Activated CD8-positive, alpha-beta T cell treated with anti-CD3 and anti-CD28 coated beads, Interleukin-2, amount 10 ng/mL, durations not matched to agents 7 days and 5 days (primary cell): ENCODE measurements around the gene MSLN. TPM values are rescaled to one million over a fixed set of nuclear protein-coding genes. Genes with fewer than 3 reads are reported as not detected.

Source experiments
- ATAC-seq: fragments of 150-1000 bp; cut with Tn5 transposase; one replicate; pipeline ENCODE4 v1.10.0; 2021; ENCODE audit warnings: moderate library complexity
- CTCF ChIA-PET: fragments of 350-600 bp; sonication (Branson Sonifier 250); formaldehyde crosslinking; loops from one replicate; lab custom pipeline; 2021; ENCODE audit warnings: antibody characterized with exemption; lab: Charles Lee
- POLR2A ChIA-PET: fragments of 350-600 bp; sonication (Branson Sonifier 250); formaldehyde crosslinking; loops from one replicate; lab custom pipeline; 2021; ENCODE audit warnings: antibody characterized with exemption; lab: Charles Lee
- DNase-seq: peaks from one replicate; pipeline ENCODE4 v3.0.0-alpha.2; 2020
- H3K27ac Mint-ChIP-seq: one replicate; pipeline ENCODE4 v1.8.0; 2021; ENCODE audit warnings: mild to moderate bottlenecking, mixed read lengths
- H3K27me3 Mint-ChIP-seq: one replicate; pipeline ENCODE4 v1.8.0; 2021; ENCODE audit warnings: low read depth, mixed read lengths
- H3K36me3 Mint-ChIP-seq: one replicate; pipeline ENCODE4 v1.8.0; 2021; ENCODE audit warnings: low read depth, mixed read lengths
- H3K4me1 Mint-ChIP-seq: one replicate; pipeline ENCODE4 v1.8.0; 2021; ENCODE audit warnings: low read depth, mixed read lengths
- H3K4me3 Mint-ChIP-seq: one replicate; pipeline ENCODE4 v1.8.0; 2021; ENCODE audit warnings: mild to moderate bottlenecking, mixed read lengths
- H3K9me3 Mint-ChIP-seq: one replicate; pipeline ENCODE4 v1.8.0; 2022; ENCODE audit warnings: mixed read lengths; ENCODE audit not compliant: insufficient read depth
- total RNA-seq, 2 experiments: library from RNA; stranded (reverse); gene quantifications; one replicate each; pipeline ENCODE4 v1.2.3, GENCODE V29; 2021

The MSLN gene
- total RNA-seq, 2 experiments from 2014 or later = not detected

GRCh38 chr16:717450-718245 lies 42.9 kb upstream of the MSLN start:
- H3K4me1 Mint-ChIP-seq = peaks cover 30% of the 10 kb centered on the region
- H3K27me3 Mint-ChIP-seq = peaks cover 7% of the 10 kb centered on the region
- no peak for DNase-seq
- POLR2A ChIA-PET = no interaction called here
- H3K27ac Mint-ChIP-seq = no peak overlapping the region
- H3K9me3 Mint-ChIP-seq = no peaks in the 10 kb centered on the region
- no peak overlapping the region for H3K4me3 Mint-ChIP-seq
- CTCF ChIA-PET = interaction anchor here (1.9 kb wide), 1 partner anchor 24 kb away, joined by 9 read pairs; the partner anchor contains the start of gene CIAO3
- no peak for ATAC-seq
- no peaks in the 10 kb centered on the region for H3K36me3 Mint-ChIP-seq

GRCh38 chr16:718389-718788 lies 42.1 kb upstream of the MSLN start:
- Mint-ChIP-seq H3K36me3 (no peaks in the 10 kb centered on the region), H3K4me3 (no peak overlapping the region), H3K4me1 (peaks cover 30% of the 10 kb centered on the region), H3K9me3 (no peaks in the 10 kb centered on the region), H3K27ac (no peak overlapping the region), H3K27me3 (peaks cover 7% of the 10 kb centered on the region)
- ATAC-seq (no peak), DNase-seq (no peak)
- POLR2A ChIA-PET = interaction anchor here (2.3 kb wide), 1 partner anchor 11 kb away, joined by 10 read pairs; no protein-coding TSS in a partner anchor
- CTCF ChIA-PET = no interaction called here

- Mint-ChIP-seq H3K27ac (peak overlapping the region; percentile 48), H3K27me3 (peaks cover 6% of the 10 kb centered on the region), H3K9me3 (no peaks in the 10 kb centered on the region), H3K4me3 (no peak overlapping the region), H3K4me1 (peaks cover 30% of the 10 kb centered on the region), H3K36me3 (no peaks in the 10 kb centered on the region)
- no peak for DNase-seq
- POLR2A ChIA-PET = interaction anchor here (2.3 kb wide), 1 partner anchor 10 kb away, joined by 10 read pairs; no protein-coding TSS in a partner anchor
- ATAC-seq = no peak
- CTCF ChIA-PET = interaction anchor here (1.8 kb wide), 1 partner anchor 13 kb away, joined by 10 read pairs; no protein-coding TSS in a partner anchor
These were observed 41.6 kb upstream of the MSLN start for GRCh38 chr16:718922-719321.

GRCh38 chr16:719815-720446 lies 40.6 kb upstream of the MSLN start:
- H3K4me3 Mint-ChIP-seq = peak overlapping the region; percentile 77
- H3K4me1 Mint-ChIP-seq = peaks cover 25% of the 10 kb centered on the region
- H3K9me3 Mint-ChIP-seq = no peaks in the 10 kb centered on the region
- DNase-seq (no peak), ATAC-seq (peak; percentile 11)
- no peaks in the 10 kb centered on the region for H3K36me3 Mint-ChIP-seq
- ChIA-PET CTCF (interaction anchor here (0.8 to 2.5 kb wide), 10 partner anchors 8 to 36 kb away, joined by 3 to 19 read pairs (median 5); partner anchors contain the start of genes CIAO3 and JMJD8), POLR2A (interaction anchor here (1.4 to 2.3 kb wide), 2 partner anchors 9 to 30 kb away, joined by 6 to 10 read pairs; no protein-coding TSS in a partner anchor)
- H3K27me3 Mint-ChIP-seq = peaks cover 4% of the 10 kb centered on the region
- H3K27ac Mint-ChIP-seq = peak overlapping the region; percentile 77

GRCh38 chr16:720447-720989 lies 40.0 kb upstream of the MSLN start:
- peak; percentile 59 for DNase-seq
- H3K27ac Mint-ChIP-seq = peak overlapping the region; percentile 77
- H3K4me1 Mint-ChIP-seq = peaks cover 25% of the 10 kb centered on the region
- ChIA-PET POLR2A (interaction anchor here (1.1 to 2.3 kb wide), 4 partner anchors 9 to 31 kb away, joined by 4 to 10 read pairs (median 5); no protein-coding TSS in a partner anchor), CTCF (interaction anchor here (0.8 to 2.5 kb wide), 11 partner anchors 8 to 65 kb away, joined by 3 to 19 read pairs (median 5); partner anchors contain the start of genes CIAO3 and JMJD8)
- no peaks in the 10 kb centered on the region for H3K9me3 Mint-ChIP-seq
- ATAC-seq = peak; percentile 29
- peaks cover 4% of the 10 kb centered on the region for H3K27me3 Mint-ChIP-seq
- no peaks in the 10 kb centered on the region for H3K36me3 Mint-ChIP-seq
- H3K4me3 Mint-ChIP-seq = peak overlapping the region; percentile 77

GRCh38 chr16:720990-721764 lies 39.4 kb upstream of the MSLN start, which contains the start of gene ANTKMT:
Gene ANTKMT (plus strand): TSS chr16:721146. CDS start chr16:721275, 129 bp downstream.
- Mint-ChIP-seq H3K9me3 (no peaks in the 10 kb centered on the region), H3K36me3 (no peaks in the 10 kb centered on the region), H3K27me3 (peaks cover 3% of the 10 kb centered on the region), H3K4me3 (peak within 1 kb of the TSS; percentile 77), H3K27ac (peak within 1 kb of the TSS; percentile 77), H3K4me1 (peaks cover 22% of the 10 kb centered on the region)
- CTCF ChIA-PET = interaction anchor here (0.9 to 2.5 kb wide), 5 partner anchors 9 to 64 kb away, joined by 3 to 19 read pairs (median 10); partner anchors contain the start of gene CIAO3
- peak; percentile 72 for ATAC-seq
- POLR2A ChIA-PET = interaction anchor here (0.6 to 1.7 kb wide), 6 partner anchors 13 to 278 kb away, joined by 3 to 6 read pairs (median 4); partner anchors contain the start of genes METTL26 and WDR24
- DNase-seq = peak; percentile 80

GRCh38 chr16:721765-722540 lies 38.6 kb upstream of the MSLN start:
- Mint-ChIP-seq H3K4me3 (no peak overlapping the region), H3K27ac (no peak overlapping the region), H3K27me3 (no peaks in the 10 kb centered on the region), H3K9me3 (no peaks in the 10 kb centered on the region), H3K4me1 (peaks cover 20% of the 10 kb centered on the region), H3K36me3 (no peaks in the 10 kb centered on the region)
- ChIA-PET POLR2A (interaction anchor here (0.6 to 1.7 kb wide), 6 partner anchors 14 to 277 kb away, joined by 3 to 6 read pairs (median 4); partner anchors contain the start of genes METTL26 and WDR24), CTCF (interaction anchor here (0.9 to 2.5 kb wide), 5 partner anchors 10 to 63 kb away, joined by 3 to 19 read pairs (median 4); partner anchors contain the start of gene CIAO3)
- no peak for ATAC-seq
- DNase-seq = no peak

GRCh38 chr16:722835-723633 lies 37.5 kb upstream of the MSLN start:
- no peaks in the 10 kb centered on the region for H3K36me3 Mint-ChIP-seq
- no peak overlapping the region for H3K4me3 Mint-ChIP-seq
- CTCF ChIA-PET = interaction anchor here (1.3 to 1.9 kb wide), 2 partner anchors 10 to 18 kb away, joined by 4 to 8 read pairs; partner anchors contain the start of gene CIAO3
- H3K27me3 Mint-ChIP-seq = no peaks in the 10 kb centered on the region
- no peak for ATAC-seq
- DNase-seq = no peak
- POLR2A ChIA-PET = interaction anchor here (0.5 to 0.6 kb wide), 2 partner anchors 86 to 1500 kb away, joined by 4 read pairs; partner anchors contain the start of gene E4F1
- H3K27ac Mint-ChIP-seq = no peak overlapping the region
- H3K4me1 Mint-ChIP-seq = peaks cover 20% of the 10 kb centered on the region
- H3K9me3 Mint-ChIP-seq = no peaks in the 10 kb centered on the region

- Mint-ChIP-seq H3K27me3 (no peaks in the 10 kb centered on the region), H3K4me1 (peaks cover 19% of the 10 kb centered on the region), H3K4me3 (no peak overlapping the region), H3K9me3 (no peaks in the 10 kb centered on the region), H3K36me3 (no peaks in the 10 kb centered on the region), H3K27ac (no peak overlapping the region)
- no peak for DNase-seq
- CTCF ChIA-PET = interaction anchor here (1.9 kb wide), 1 partner anchor 11 kb away, joined by 8 read pairs; no protein-coding TSS in a partner anchor
- POLR2A ChIA-PET = interaction anchor here (0.5 to 0.9 kb wide), 3 partner anchors 34 to 1499 kb away, joined by 3 to 4 read pairs (median 4); partner anchors contain the start of genes E4F1 and WDR24
- ATAC-seq = no peak
These were observed 36.8 kb upstream of the MSLN start for GRCh38 chr16:723695-724094.
